Measurements from ENCODE around the gene GRHPR.
"Not testable (repeated sequence)": the region's sequence is repeated elsewhere in the genome, so short reads cannot be mapped to it uniquely, and the experiment has no call there.

Gene GRHPR

DNA sequence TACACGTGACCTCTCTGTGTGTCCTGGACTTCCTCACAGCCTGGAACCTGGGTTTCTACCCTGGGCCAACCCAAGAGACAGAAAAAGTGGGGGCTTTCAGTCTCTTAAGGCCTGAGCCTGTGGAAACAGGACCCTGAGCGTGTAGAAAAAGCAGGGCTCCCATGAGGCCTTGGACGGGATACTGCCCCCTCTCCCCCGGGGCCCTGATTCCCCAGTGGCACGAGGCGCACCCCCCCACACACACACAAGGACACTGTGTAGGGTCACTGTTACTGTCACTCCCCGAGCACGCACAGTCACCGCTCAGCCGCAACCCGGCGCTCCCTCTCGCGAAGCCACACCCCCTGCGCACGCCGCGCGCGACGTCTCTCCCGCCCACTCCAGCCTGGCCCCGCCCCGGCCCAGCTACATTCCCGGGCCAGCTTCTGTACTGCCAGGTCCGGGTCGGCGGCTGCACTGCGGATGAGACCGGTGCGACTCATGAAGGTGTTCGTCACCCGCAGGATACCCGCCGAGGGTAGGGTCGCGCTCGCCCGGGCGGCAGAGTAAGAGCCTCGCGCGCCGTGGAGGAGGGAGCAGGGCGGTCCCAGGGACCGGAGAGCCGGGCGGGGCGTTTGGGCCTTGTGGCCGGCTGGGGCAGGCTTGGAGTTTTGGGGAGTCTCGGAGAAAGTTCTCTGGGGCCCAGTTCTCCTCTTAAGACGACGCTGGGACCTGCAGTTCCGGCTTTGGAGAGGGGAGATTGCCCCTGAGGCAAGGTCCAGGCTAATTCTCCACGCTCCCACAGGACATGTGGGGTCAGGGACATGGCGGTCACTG is at the start of gene GRHPR:
GRHPR (plus strand) TSS at position 408 of the 816 bp plus-strand sequence; CDS start at position 463, 55 bp downstream.
- peak; percentile 91 for DNase-seq

DNA sequence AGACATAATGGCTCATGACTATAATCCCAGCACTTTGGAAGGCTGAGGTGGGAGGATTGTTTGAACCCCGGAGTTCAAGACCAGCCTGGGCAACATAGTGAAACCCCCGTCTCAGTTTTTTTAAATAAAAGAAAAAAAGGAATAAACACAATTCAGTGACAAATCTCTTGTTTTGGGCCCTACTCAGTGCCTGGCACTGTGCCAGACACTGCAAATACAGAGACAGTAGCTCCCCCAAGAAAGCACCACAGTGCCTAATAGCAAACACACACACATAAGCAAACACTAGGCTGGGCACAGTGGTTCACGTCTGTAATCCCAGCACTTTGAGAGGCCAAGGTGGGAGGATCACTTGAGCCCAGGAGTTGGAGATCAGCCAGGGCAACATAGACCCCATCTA is 49.7 kb upstream of the GRHPR start:
- no peak for DNase-seq

DNA sequence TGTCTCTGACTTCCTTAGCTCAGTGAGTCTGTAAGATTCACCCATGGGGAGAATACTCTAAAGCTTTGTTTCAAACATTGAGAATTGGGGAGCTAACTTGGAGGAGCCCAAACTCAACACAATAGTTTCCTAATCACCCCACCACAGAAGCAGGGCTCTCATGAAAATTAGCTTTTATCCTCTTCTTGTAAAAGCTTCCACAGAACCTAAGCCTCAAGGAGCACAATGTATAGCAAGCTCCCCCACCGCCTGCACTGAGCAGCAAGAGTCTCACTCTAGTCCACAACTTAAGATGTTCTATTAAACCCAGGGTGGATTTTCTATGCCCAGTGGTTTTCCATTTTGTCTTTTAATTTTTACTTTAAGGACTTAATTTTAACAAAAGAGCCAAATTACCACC is 48.9 kb upstream of the GRHPR start:
- no peak for DNase-seq

DNA sequence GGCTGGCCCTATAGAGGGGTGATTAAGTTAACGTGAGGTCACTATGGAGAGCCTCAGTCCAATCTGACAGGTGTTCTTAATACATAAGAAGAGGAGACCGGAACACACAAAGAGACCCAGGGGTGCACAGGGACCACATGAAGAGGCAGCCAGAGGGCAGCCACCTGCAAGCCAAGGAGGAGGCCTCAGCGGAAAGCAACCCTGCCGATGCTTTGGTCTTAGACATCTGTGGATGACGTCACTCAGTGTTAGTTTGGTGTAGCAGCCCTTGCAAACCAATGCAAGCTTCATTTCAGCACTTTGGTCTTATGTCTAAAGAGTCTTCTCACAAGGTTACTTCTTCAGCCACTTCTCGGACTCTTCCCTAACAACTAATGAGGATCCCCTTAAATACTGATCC is 47.6 kb upstream of the GRHPR start:
- no peak for DNase-seq

DNA sequence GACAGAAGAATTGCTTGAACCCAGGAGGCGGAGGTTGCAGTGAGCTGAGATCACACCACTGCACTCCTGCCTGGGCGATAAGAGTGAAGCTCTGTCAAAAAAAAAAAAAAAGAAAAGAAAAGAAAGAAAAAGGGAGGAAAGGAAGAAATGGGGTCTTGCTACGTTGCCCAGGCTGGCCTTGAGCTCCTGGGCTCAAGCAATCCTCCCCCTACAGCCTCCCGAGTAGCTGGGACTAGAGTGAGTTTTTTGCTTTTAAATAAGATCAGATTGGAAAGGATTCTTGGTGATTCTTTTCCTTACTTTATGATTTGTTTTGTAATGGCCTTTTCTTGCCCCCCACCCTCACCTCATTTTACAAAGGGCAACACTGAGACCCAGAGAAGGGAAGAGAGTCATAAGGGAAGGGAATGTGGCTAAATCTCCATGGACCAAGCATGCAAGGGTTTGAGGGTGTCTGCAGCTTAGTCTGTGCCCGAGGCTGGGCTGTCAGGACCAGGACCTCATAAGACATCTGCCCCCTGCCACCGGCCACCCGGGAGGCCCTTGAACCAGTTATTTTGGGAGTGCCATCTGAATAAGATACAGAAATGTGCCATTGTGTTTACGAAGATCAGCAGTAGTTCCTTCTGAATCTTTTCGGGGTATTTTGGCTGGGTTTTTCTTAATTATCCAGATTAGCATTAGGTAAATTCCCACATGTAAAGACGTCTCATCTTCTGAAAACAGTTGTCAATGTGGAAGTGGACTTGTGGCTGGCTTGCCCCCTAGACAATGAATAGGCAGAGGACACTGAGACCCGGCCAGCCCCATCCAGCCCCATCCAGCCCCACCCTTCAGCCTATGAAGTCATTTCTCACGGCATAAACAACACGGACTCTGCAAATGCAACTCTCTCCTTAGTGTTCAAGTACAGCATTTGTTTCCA is 44.5 kb upstream of the GRHPR start:
- DNase-seq, result no peak

DNA sequence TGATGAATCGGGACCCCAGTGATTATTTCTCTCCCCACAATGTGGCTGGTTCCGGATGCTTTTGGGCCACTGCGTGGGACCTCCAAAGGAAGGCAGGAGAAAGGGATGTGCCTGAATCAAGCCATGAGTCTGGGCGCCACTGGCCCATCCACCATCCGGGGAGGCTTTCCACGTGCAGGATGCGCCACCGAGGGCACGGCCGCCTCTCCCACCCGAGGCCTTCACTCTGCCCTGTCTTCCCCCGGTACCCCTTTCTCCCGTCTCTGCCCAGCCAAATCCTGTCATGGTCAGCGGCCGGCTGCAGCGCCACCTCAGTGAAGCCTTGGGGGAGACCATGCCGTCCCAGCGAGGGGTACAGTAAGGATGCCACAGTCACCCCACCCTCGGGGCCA is 43.9 kb upstream of the GRHPR start:
- DNase-seq, result no peak

DNA sequence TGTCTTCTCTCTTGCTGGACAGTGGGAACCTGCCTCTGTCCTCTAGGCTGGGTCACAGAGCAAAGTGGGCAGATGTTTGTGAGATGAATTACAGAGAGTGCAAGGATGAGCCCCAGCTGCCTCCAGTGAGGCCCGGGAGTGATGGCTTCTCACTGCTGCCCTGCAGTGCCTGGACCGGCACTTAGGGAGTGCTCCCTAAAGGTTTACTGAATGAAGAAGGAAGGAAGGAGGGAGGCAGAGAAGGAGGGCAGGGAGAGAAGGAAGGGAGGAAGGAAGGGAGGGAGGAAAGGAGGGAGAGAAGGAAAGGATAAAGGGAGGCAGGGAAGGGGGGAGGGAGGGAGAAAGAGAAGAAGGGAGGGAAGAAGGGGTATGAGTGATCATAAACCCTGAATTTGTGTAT is 42.7 kb upstream of the GRHPR start:
- no peak for DNase-seq

DNA sequence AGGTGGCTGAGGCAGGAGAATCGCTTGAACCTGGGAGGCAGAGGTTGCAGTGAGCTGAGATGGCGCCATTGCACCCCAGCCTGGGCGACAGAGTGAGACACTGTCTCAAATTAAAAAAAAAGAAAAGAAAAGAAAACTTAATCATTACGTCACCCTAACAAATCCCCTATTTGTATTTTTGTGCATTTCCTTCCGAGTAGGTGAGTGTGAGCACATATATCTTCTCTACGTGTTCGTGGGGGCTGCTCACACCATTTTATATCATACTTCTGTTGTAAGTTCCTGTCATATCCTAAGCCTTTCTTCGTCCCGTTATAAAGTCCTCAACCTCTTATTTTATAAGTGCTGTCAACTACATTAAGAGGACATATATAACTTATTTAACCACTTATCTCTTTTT is 41.9 kb upstream of the GRHPR start:
- no peak for DNase-seq

DNA sequence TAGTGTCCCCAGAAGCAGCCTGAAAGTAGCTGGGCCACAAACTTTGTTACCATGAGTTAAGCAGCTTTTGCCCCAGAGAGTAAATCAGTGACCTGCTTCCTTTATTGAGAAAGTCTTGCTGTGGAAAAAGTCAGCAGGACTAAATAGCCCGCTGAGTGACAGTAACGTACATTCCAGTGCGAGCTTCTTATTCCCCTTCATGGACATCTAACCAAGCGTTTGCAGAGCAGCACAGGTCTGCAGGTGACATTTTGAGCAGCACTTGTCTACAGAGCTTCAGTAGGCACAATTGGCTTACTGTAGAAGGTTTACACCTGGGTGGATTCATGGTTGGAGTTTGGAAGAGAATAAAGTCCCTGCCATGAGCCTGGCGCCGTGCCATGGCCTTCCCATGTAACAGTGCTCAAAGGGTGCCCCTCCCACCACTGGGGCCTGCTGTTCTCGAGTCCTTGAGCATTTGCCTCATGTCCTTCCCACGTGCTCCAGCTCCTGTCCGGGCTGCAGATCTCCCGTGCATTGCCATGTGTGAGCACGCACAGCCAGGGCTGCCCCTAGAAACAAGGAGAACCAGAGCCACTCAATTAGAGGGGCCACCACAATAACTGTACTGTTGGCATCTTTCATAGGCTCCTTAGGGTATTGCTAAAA is 41.3 kb upstream of the GRHPR start:
- no peak for DNase-seq

DNA sequence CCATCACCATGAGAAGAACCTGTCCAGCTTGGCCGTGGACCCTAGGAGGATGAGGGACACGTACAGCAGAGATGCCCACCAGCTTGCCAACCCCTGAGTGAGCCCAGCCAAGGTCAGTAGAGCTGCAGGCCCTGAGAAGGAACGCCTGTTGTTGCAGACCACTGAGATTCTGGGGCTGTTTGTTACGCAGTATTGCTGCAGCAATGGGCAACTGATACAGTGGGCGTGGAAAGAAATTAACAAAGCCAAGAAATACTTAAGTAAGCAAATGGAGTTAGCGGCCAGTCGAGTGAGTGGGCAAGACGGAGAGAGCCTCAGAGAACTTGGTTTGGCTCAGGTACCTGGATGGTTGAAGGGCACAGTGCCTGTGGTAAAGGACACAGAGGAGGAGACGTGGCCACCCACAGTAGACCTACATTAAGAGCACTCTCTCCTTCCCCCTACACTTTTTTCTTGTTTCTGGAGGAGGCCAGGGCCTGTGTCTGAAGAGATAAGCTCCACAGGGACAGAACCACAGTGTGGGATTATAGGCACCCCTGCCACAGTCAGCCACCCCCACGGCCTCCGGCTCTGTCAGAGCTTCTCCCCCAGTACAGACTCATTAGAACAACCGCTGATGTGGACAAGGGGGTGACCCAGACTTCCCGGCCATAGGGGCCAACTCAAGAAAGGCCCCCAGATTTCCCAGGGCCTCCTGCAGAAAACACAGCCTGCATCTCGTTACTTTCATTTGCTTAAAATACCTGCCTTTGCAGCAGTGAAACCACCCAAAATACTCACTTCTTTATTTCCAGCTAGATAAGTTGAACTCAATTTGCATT is 40.1 kb upstream of the GRHPR start:
- no peak for DNase-seq

DNA sequence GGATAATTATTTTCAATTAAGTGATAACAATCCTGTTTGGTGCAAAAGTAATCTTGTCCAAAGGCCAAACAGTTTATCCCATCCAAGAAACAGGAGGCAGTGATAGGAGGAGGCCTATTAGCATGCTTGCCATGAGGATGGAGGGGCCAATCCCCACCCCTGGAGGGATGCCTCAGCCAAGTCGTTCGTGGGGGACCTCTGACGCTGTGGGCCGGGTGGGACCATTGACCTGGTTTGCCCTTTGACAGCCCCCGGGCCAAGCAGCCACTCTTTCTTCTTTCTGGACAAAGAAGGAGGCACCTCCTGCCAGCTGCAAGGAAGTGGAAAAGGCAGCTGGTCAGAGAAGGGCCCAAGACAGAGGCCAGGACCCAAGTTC is 39.5 kb upstream of the GRHPR start:
- DNase-seq, result no peak

DNA sequence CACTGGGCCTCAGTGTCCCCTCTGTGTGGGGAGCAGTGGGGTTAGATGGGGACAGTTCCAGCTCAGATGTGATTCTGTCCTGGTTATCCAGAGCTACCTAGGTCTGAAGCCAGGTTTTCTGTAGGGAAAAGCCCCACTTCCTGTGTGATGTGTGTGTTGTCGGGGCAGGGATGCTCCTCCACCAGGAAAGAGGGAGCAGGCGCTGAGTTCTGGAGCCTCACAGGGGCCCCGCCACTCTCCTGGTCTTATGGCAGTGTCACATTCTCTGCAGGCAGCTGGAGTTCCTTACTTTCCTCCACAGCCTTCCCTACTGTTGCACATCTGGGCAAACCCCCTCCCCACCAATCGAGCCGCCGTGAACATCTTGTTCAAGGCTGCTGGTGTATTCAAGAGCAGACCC is 39.1 kb upstream of the GRHPR start:
- DNase-seq, result no peak

DNA sequence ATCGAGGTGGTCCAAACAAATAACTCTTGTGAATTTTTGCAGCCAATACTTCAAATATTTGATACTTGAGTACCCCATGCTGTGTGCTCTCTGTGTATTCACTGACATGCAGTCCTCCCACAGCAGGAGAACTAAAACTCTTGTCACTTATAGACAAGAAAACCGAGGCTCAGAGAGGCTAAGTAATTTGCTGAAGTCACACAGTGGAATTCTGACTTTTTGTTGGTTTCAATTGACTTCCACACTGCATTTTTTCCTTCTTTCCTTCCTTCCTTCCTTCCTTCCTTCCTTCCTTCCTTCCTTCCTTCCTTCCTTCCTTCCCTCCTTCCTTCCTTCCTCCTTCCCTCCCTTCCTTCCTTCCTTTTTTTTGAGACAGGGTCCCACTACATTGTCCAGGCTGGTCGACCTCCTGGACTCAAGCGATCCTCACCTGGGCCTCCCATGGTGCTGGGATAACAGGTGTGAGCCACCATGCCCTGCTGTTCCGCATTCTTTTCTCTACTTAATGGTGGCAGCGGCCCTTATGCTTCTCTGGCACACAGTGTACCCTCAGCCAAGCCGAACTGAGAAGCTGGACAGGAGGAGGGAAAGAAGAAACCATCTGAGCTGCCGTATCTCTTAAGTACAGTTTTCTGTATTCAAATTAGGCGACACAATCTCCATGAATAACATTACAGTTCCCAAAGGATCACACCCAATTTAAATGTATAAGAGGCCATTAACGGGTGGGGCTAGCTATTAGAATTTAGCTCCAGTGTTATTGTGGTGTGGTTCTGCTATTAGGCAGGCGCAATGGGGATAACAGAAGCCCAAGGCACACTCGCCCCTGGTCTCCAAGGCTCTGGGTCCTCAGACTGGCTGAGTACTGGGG is 38.4 kb upstream of the GRHPR start:
- DNase-seq, result no peak

DNA sequence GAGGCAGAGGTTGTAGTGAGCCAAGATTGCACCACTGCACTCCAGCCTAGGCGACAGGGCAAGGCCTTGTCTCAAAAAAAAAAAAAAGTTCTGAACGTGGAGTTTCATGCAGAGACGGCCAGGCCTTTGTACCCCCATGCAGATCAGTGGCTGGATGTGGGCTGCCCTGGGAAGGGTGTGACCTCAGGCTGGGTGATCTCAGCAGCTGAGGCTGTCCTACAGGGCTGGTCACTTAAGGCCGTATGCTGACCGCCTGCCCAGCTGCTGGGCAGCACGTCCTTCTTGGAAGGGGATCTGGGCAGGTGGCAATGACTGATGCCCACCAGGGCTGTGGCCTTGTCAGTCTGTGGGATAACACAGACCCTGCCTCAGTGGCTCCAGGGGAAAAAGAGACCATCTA is 37.2 kb upstream of the GRHPR start:
- no peak for DNase-seq

DNA sequence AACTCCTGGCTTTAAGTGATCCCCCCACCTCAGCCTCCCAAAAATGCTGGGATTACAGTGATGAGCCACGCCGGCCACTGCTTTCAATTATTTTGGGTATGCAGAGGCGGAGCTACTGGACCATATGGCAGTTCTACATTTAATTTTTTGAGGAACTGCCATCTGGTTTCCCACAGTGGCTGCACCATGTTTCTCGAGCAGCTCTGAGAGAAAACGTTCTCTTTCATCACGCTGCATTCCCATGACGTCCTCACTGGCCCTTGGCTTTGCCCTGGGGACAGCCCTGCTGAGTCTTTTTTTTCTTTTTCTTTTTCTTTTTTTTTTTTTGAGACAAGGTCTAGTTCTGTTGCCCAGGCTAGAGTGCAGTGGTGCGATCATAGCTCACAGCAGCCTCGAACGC is 35.5 kb upstream of the GRHPR start:
- no peak for DNase-seq

DNA sequence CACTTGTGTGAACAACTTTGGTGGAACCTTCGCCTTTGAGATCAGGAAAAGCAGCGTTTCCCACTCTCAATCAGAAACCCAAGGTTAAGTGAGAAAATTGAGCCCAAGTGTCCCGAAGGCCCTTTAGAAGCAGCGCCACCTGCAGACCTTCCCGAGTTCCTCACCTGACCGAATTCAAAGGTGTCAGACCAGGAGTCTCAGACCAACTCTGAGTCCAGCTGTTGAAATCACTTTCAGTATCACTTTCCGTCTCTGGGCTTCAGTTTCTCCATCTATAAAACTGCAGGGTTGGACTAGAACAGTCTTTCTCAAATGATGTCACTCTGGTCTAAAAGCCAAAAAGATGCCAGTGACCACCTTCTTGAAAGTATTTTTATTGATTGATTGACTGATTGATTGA is 31.7 kb upstream of the GRHPR start:
- no peak for DNase-seq

DNA sequence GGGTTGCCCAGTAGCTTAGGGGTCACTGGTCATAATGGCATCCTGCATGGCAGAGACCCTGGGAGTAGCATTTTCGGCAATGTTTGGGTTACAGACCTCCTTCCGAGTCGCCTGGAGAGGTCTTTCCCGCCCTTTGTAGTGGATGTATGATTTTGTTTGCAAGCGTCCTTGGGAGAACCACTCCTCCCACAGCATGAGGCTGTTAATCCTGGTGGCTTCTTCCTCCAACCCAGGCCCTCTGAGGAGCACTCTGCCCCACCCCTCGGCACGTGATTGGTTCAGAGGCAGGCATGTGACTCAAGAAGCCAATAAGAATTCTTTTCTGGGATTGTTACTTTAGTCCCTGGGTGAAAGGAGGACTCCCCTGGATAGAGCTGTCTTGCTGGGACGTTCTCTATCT is 30.2 kb upstream of the GRHPR start:
- no peak for DNase-seq

DNA sequence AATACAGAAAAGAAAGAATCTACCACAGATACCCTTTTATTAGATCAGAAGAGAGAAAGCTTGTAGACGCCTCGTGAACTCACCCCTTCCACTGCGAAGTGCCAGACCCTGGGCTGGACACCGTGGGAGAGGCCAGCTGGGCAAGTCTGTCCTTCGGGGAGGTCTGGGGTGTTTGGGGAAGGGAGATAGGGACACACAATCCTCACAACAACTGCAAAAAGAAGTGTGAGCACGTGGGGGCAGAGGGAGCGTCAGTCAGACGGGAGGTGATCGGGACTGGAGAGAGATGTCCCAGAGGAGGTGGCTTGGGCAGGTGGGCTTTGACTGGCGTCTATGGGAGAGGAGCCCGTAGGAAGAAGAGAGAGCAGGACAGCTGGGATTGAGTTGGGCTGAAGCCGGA is 27.3 kb upstream of the GRHPR start:
- no peak for DNase-seq

DNA sequence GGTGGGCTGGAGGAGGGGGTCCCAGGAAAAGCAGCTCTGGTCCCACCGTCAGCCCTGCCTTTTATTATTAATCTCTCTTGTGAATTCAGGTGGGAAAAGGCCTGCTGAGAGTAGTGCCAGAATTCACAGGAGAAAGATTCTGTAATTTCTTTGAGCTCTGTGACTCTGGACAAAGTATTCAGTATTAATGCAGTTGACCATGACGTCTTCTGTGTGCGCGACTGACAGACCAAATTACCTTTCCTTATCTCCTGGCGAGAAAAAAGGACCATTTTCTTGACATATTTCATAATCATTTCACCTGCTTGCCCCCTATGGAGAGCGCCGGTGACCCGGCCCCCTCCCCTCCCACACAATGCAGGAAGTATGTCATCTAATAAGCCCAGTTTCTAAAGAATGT is 26.8 kb upstream of the GRHPR start:
- no peak for DNase-seq

DNA sequence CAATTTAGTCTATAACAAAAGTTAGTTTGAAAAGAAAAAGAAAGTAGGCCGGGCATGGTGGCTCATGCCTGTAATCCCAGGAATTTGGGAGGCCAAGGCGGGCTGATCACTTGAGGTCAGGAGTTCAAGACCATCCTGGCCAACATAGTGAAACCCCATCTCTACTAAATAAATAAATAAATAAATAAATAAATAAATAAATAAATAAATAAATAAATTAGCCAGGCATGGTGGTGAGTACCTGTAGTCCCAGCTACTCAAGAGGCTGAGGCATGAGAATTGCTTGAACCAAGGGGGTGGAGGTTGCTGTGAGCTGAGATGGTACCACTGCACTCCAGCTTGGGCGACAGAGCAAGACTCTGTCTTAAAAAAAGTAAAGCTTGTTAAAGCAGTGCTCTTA is 24.5 kb upstream of the GRHPR start:
- DNase-seq, result not testable (repeated sequence)

DNA sequence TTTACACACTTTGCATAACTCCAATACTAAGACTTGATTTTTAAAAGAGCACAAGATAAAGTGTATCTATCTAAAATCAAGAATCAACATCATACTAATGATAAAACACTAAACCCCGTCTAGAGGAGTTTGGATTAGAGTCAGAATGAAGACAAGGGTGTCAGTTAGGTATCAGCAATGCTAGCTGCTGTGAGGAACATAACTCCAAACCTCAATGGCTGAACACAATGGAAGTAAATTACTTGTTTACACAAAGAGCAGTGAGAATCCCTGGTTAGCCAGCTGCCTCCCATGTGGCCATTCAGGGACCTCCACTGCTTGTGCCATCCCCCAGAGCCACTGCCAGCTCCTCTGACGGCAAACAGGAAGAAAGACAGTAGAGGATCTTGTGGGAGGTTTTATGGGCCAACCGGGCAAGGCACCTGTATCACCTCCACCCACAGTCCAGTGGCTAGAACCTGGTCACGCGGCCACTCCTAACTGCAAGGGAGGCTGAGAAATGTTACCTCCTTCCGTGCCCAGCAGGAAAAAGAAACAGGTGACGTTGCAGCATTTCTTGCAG is 24.0 kb upstream of the GRHPR start:
- DNase-seq, result no peak

Data from right forelimb (tissue), 1 donor.